ENCODE data around the gene ADARB1.

The ADARB1 gene

DNA sequence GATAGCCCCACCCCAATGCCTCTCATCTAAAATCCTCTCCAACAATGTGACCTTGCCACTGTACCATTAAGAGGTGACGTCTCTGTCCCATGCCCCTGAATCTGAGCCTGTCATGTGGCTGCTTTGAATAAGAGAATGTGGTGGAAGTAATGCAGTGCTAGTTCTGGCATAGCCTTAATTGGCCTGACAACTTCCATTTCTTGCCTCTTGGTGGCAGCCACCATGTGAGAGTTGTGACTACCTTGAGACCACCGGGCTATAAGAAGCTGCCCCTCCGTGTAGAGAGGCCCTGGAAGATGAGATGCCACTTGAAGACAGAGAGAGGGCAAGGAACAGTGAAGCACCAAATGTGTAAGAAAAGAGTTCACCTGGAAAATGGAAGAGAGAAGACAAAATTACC is 118.0 kb downstream of the ADARB1 start:
- DNase-seq (ENCODE audit: low read depth), result no peak
- TF ChIP-seq, protein P1, sequence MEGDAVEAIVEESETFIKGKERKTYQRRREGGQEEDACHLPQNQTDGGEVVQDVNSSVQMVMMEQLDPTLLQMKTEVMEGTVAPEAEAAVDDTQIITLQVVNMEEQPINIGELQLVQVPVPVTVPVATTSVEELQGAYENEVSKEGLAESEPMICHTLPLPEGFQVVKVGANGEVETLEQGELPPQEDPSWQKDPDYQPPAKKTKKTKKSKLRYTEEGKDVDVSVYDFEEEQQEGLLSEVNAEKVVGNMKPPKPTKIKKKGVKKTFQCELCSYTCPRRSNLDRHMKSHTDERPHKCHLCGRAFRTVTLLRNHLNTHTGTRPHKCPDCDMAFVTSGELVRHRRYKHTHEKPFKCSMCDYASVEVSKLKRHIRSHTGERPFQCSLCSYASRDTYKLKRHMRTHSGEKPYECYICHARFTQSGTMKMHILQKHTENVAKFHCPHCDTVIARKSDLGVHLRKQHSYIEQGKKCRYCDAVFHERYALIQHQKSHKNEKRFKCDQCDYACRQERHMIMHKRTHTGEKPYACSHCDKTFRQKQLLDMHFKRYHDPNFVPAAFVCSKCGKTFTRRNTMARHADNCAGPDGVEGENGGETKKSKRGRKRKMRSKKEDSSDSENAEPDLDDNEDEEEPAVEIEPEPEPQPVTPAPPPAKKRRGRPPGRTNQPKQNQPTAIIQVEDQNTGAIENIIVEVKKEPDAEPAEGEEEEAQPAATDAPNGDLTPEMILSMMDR (conservative IDR thresholded peaks at IDR 0.05; ENCODE audit: control insufficient read depth, insufficient read depth, low read depth, low read length), result no peak
- no peak overlapping the region for H3K4me3 ChIP-seq (ENCODE audit: control insufficient read depth, low read depth, low read length)

DNA sequence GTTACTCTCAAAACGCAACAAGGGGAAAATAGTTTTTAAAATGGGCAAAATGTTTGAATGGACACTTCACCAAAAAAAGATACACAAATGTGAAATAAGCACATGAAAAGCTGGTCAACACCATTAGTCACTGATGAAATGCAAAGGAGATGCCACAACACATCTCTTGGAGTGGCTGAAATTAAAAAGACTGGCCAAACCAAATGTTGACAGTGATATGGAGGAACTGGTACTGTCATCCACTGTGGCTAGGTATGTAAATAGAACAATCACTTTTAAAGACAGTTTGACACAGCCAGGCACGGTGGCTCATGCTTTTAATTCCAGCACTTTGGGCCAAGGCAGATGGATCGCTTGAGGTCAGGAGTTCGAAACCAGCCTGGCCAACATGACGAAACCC is 122.2 kb downstream of the ADARB1 start:
- H3K4me3 ChIP-seq (ENCODE audit: control insufficient read depth, low read depth, low read length), result no peak overlapping the region
- TF ChIP-seq, protein P1 (conservative IDR thresholded peaks at IDR 0.05; ENCODE audit: control insufficient read depth, insufficient read depth, low read depth, low read length), result no peak
- DNase-seq (ENCODE audit: low read depth), result no peak

DNA sequence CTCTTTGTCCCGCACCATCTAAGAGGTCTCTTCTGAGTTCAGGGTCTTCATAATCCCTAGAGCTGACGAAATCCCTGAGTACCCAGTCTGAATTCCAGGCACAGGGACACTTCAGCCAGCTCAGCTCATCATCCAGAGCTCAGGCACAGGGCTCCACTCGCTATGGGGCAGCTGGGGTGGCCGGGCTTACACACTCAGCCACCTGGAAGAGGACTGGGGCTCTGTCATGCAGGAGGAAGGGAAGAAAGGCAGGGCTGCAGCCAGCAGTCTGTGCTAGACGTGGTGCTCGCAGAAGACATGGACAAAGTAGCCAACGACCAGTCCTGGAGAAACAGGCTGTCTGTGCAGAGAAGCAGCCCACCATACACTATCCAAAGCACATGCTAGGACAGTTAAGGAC is 124.8 kb downstream of the ADARB1 start:
- no peak for DNase-seq (ENCODE audit: low read depth)
- no peak overlapping the region for H3K4me3 ChIP-seq (ENCODE audit: control insufficient read depth, low read depth, low read length)
- TF ChIP-seq, protein P1 (conservative IDR thresholded peaks at IDR 0.05; ENCODE audit: control insufficient read depth, insufficient read depth, low read depth, low read length), result no peak

DNA sequence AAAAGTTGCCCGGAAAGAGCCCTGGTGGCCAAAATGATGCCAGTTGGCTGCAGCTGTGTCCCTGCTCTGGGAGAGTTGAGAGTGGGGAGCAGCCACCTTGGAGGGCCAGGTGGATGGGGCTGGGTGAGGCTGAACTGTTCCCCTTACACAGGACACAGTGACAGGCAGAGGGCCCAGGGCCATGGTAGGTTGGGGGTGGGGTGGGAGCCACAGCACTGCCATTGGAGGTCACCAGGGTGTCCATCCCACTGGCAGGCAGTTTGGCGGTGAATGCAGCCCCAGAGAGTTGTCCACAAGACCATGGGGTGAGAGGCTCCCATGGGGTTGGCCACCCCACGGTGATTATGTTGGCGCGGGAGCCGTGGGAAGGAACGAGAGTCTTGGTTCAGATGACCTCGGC is 125.7 kb downstream of the ADARB1 start:
- TF ChIP-seq, protein P1 (conservative IDR thresholded peaks at IDR 0.05; ENCODE audit: control insufficient read depth, insufficient read depth, low read depth, low read length), result no peak
- no peak overlapping the region for H3K4me3 ChIP-seq (ENCODE audit: control insufficient read depth, low read depth, low read length)
- no peak for DNase-seq (ENCODE audit: low read depth)

DNA sequence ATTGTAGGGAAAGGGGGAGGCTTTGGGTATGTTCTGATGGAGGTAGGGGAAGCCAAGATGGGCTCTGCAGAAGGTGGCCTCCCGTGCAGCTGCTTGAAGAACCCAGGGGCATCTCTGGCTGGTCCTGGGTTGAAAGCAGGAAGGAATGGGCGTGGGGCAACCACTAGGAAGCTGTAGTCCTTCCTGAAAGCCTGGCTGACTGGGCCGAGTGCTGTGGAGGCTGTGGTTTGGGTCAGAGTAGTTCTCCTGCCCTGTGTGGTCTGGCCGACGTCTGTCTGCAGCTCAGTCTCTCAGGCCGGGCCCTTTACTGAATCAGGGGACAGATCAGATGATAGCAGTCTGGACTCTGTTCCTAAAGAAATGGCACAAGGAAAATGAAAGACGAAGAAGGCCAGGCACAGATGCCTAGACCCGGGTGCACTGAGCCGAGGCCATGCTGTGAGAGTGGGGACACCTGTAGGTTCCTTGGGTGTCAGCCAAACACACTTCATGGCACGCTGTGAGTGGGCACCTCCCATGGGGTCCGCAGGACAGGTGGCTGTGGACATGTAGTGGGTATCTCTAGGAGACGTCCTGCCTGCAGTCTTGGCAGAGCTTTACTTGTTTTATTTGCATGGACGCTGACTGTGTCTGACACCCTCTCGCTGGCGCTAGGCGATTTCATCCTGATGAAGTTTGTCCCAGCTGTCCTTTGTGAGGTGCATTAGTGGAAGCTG is 126.4 kb downstream of the ADARB1 start:
- no peak for DNase-seq (ENCODE audit: low read depth)
- H3K4me3 ChIP-seq (ENCODE audit: control insufficient read depth, low read depth, low read length), result no peak overlapping the region
- TF ChIP-seq, protein P1 (conservative IDR thresholded peaks at IDR 0.05; ENCODE audit: control insufficient read depth, insufficient read depth, low read depth, low read length), result no peak

DNA sequence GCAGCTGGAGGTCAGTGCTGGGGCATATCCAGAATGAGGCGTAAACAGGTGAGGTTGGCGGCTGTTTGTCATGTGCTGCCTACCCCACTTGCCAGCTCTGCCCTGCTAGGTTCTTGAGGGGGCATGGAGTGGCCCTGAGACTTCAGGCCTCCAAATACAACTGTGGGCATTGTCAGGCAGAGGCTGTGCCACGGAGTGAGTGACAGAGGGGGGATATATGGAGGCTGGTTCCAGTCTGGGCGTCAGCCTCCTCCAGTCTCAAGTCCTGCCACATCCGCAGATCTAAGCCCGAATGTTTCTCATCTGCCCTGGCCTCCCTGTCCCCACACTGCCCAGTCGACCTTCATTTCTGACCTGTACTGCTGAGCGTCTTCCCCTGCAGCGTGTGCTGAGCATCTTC is 128.0 kb downstream of the ADARB1 start:
- H3K4me3 ChIP-seq (ENCODE audit: control insufficient read depth, low read depth, low read length), result no peak overlapping the region
- no peak for DNase-seq (ENCODE audit: low read depth)
- TF ChIP-seq, protein P1 (conservative IDR thresholded peaks at IDR 0.05; ENCODE audit: control insufficient read depth, insufficient read depth, low read depth, low read length), result no peak

DNA sequence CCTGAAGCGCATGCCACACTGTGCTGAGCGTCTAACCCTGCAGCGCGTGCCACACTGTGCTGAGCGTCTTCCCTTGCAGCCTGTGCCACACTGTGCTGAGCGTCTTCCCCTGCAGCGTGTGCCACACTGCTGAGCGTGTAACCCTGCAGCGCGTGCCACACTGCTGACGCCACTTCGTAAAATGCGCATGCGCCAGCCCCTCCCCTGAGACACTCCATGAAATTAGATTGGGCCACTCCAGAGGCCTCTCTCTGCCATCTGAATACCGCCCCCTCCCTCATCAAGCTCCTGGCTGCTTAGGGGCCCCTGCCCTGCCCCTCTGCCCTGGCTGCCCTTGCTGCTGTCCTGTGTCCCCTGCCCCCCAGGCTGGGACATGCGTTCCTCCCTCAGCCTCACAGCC is 128.5 kb downstream of the ADARB1 start:
- no peak overlapping the region for H3K4me3 ChIP-seq (ENCODE audit: control insufficient read depth, low read depth, low read length)
- no peak for DNase-seq (ENCODE audit: low read depth)
- TF ChIP-seq, protein P1 (conservative IDR thresholded peaks at IDR 0.05; ENCODE audit: control insufficient read depth, insufficient read depth, low read depth, low read length), result no peak
